ENCODE results near the gene PDZRN3.

DNA sequence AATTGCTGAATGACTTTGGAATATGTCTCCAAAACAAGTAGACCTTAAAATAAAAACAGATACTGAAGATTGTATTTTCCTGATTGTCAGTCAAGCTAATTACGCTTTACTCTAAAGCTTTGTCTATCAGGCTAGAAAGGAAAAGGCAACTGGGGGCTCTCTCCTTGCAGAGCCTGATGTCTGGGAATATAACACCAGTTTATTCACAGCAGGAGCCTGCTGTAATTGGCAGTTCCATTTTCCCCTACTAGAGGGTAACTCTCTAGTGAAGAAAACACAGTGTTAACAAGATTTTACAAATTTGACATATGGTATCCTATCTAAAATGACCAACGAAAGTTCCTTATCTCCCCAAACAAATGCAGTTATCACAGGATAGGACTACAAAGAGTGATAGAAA, 158.8 kb downstream of the PDZRN3 start:
- TF ChIP-seq, protein P1, sequence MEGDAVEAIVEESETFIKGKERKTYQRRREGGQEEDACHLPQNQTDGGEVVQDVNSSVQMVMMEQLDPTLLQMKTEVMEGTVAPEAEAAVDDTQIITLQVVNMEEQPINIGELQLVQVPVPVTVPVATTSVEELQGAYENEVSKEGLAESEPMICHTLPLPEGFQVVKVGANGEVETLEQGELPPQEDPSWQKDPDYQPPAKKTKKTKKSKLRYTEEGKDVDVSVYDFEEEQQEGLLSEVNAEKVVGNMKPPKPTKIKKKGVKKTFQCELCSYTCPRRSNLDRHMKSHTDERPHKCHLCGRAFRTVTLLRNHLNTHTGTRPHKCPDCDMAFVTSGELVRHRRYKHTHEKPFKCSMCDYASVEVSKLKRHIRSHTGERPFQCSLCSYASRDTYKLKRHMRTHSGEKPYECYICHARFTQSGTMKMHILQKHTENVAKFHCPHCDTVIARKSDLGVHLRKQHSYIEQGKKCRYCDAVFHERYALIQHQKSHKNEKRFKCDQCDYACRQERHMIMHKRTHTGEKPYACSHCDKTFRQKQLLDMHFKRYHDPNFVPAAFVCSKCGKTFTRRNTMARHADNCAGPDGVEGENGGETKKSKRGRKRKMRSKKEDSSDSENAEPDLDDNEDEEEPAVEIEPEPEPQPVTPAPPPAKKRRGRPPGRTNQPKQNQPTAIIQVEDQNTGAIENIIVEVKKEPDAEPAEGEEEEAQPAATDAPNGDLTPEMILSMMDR (IDR thresholded peaks at IDR 0.05), result no peak
- TF ChIP-seq POLR2AphosphoS5 (IDR thresholded peaks at IDR 0.05; ENCODE audit: low read depth, low read length) (no peak), SIN3A (IDR thresholded peaks at IDR 0.05; ENCODE audit: borderline replicate concordance, insufficient read depth, low read depth, low read length) (no peak), TCF7L2 (IDR thresholded peaks at IDR 0.05; ENCODE audit: low read depth, low read length) (no peak)
